Retinal pigment epithelial cell (primary cell): ENCODE measurements around the gene GGN.
A peak's percentile ranks its signal among the peaks of the same experiment; 100 is the strongest.
"Not testable (repeated sequence)": the region's sequence is repeated elsewhere in the genome, so short reads cannot be mapped to it uniquely, and the experiment has no call there.

ENCODE experiments used
- DNase-seq: peaks from one replicate; pipeline ENCODE4 v3.0.0-alpha.2; 2010; ENCODE audit warnings: low read depth
- H3K4me3 ChIP-seq: 2 replicates; pipeline ENCODE4 v1.5.1; 2011; ENCODE audit warnings: mild to moderate bottlenecking, low read length, control low read depth, moderate library complexity
- CTCF ChIP-seq: conservative IDR thresholded peaks from 2 replicates; pipeline ENCODE4 v1.5.1; 2011; ENCODE audit warnings: low read depth, low read length, control low read depth, inconsistent platforms

The GGN gene

DNA sequence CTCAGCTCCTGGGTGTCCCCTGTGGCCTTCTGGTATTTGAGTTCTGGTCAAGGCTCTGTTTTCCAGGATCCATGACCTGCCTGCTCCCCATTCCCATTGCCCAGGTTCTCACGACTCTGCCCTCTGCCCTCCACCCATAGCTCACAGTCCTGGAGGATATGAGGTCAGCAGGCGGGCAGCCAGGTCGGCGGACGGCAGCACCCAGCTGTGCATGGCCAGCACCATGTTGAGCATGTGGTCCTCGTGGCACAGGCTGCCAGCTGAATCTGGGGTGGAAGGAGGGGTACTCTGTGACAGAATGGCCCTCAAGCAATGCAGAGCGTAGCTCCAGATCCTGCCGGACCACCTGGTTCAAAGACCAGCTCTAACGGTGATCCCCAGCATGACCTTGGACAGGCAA lies 33.1 kb upstream of the GGN start:
- DNase-seq = no peak
- no peak for TF ChIP-seq CTCF
- H3K4me3 ChIP-seq = no peak overlapping the region

DNA sequence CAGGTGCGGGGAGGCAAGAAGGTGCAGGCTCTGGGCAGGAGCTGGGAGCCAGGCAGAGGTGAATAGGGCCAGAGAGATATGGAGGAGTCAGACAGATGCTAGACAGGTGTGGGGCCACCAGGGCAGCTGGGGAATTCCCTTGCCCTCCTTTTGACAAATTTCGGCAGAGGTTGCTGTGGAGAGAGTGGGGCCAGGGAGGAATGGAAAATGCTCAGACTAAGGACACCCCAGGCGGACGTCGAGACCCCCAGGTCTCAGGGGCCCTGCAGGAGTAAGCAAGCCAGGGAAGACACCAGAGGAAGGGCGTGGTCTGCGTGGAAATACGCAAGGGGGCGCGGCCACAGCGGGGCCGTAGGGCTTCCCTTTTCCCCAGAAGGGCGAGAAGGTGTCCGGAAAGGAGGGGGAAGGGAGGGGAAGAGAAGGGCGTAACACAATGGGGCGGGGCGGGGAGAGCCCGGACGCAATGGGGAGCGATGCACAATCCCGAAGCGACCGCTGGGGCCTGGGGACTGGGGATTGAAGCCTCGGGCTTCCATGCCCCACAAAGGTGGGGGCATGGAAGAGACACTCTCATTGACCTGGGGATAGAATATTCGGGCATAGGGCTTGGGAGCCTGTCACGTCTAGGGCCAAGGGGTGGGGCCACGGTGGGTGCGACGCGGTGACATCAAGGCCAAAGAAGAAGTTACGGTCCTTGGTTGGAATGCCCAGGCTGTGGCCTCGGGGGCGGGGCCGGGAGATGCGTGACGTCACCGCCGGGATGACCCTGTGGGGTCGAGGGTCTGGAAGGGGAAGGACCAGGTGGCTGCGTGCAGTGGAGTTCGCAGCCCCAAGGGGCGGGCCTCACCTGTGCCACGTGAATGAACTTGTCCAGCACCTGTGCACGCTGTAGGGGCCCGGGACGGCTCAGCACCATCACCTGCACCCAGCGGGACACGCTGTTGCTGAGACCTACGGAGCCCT lies 30.0 kb upstream of the GGN start:
- no peak for TF ChIP-seq CTCF
- no peak for DNase-seq
- H3K4me3 ChIP-seq = peak overlapping the region; percentile 28

GRCh38 chr19:38417146-38417543 lies 29.3 kb upstream of the GGN start:
- H3K4me3 ChIP-seq = no peak overlapping the region
- TF ChIP-seq CTCF = no peak
- DNase-seq = no peak

GRCh38 chr19:38413416-38413815 lies 25.6 kb upstream of the GGN start:
- H3K4me3 ChIP-seq = no peak overlapping the region
- no peak for DNase-seq
- TF ChIP-seq CTCF = no peak

- no peak for DNase-seq
- H3K4me3 ChIP-seq = no peak overlapping the region
- no peak for TF ChIP-seq CTCF
Measured at GRCh38 chr19:38412961-38413360, 25.1 kb upstream of the GGN start.

GRCh38 chr19:38412491-38412890 lies 24.7 kb upstream of the GGN start:
- TF ChIP-seq CTCF = no peak
- DNase-seq = no peak
- no peak overlapping the region for H3K4me3 ChIP-seq

DNA sequence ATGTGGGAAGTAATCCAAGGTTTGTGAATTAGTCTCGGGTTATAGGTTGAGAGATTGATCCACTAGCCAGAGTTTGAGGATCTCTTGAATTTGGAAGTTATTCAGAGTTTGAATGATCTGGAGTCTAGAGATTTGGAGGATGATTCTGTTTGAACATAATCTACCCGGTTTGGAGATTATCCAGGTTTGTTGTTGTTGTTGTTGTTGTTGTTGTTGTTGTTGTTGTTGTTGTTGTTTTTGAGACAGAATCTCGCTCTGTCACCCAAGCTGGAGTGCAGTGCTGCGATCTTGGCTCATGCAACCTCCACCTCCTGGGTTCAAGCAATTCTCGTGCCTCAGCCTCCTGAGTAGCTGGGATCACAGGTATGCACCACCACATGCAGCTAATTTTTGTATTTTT lies 24.1 kb upstream of the GGN start:
- not testable (repeated sequence) for DNase-seq, H3K4me3 ChIP-seq
